Neural cell (in vitro differentiated cells): ENCODE results near the gene CACNA2D2. TPM values are rescaled to one million over a fixed set of nuclear protein-coding genes. Genes with fewer than 3 reads are reported as not detected.
A peak's percentile ranks its signal among the peaks of the same experiment; 100 is the strongest.

Source experiments
- H2AFZ ChIP-seq: fragments of 200-600, 300-800 bp; sonication (generic), shearing (Covaris generic); 2 replicates; pipeline ENCODE4 v1.6.0; 2014; ENCODE audit warnings: low read depth, mild to moderate bottlenecking, antibody characterized with exemption, low read length, moderate library complexity
- H3F3A ChIP-seq: fragments of 200-600 bp; shearing (Covaris generic); 2 replicates; pipeline ENCODE4 v1.6.1; 2016; ENCODE audit warnings: mild to moderate bottlenecking, moderate library complexity, mixed read lengths, antibody characterized with exemption, low read length; ENCODE audit not compliant: insufficient read depth, poor library complexity, severe bottlenecking
- H3K27ac ChIP-seq: fragments of 200-600, 300-800 bp; sonication (generic), shearing (Covaris generic); 2 replicates; pipeline ENCODE4 v1.5.1; 2014; ENCODE audit warnings: mild to moderate bottlenecking, low read length, moderate library complexity
- H3K27me3 ChIP-seq: fragments of 300-800, 200-600 bp; sonication (generic), shearing (Covaris generic); 2 replicates; pipeline ENCODE4 v1.6.0; 2014; ENCODE audit warnings: mild to moderate bottlenecking, low read depth, low read length, moderate library complexity; ENCODE audit not compliant: insufficient read depth
- H3K36me3 ChIP-seq: fragments of 300-800, 200-600 bp; sonication (generic), shearing (Covaris generic); 2 replicates; pipeline ENCODE4 v1.5.1; 2014; ENCODE audit warnings: mild to moderate bottlenecking, antibody characterized with exemption, low read length, moderate library complexity; ENCODE audit not compliant: insufficient read depth
- H3K4me2 ChIP-seq: fragments of 300-800, 200-600 bp; sonication (generic), shearing (Covaris generic); 2 replicates; pipeline ENCODE4 v1.6.0; 2014; ENCODE audit warnings: mild to moderate bottlenecking, low read length
- H3K4me3 ChIP-seq: fragments of 300-800, 200-600 bp; sonication (generic), shearing (Covaris generic); 2 replicates; pipeline ENCODE4 v1.5.1; 2014; ENCODE audit warnings: mild to moderate bottlenecking, low read length, moderate library complexity
- H3K79me2 ChIP-seq: fragments of 200-600 bp; shearing (Covaris generic); replicated peaks from 2 replicates; pipeline ENCODE4 v1.6.0; 2014; ENCODE audit warnings: mild to moderate bottlenecking, low read length, moderate library complexity; ENCODE audit not compliant: insufficient read depth
- H3K9ac ChIP-seq: fragments of 300-800, 200-600 bp; sonication (generic), shearing (Covaris generic); 2 replicates; pipeline ENCODE4 v1.6.1; 2016; ENCODE audit warnings: mild to moderate bottlenecking, low read length, mixed read lengths
- H3K9me2 ChIP-seq: fragments of 200-600 bp; shearing (Covaris generic); 2 replicates; pipeline ENCODE4 v1.6.1; 2016; ENCODE audit warnings: mild to moderate bottlenecking, low read length, mixed read lengths; ENCODE audit not compliant: insufficient read depth
- H3K9me3 ChIP-seq: fragments of 200-600, 300-800 bp; sonication (generic), shearing (Covaris generic); 2 replicates; pipeline ENCODE4 v1.6.1; 2016; ENCODE audit warnings: mild to moderate bottlenecking, mixed run types, low read length, moderate library complexity, mixed read lengths
- H4K20me1 ChIP-seq: fragments of 200-600 bp; shearing (Covaris generic); 2 replicates; pipeline ENCODE4 v1.6.1; 2016; ENCODE audit warnings: mild to moderate bottlenecking, mixed run types; ENCODE audit not compliant: insufficient read depth
- EP300 ChIP-seq: fragments of 450-650 bp; conservative IDR thresholded peaks from 2 replicates; pipeline ENCODE4 v1.6.1; 2014; ENCODE audit warnings: antibody characterized with exemption, mild to moderate bottlenecking, moderate library complexity; ENCODE audit not compliant: poor library complexity, severe bottlenecking
- EZH2 ChIP-seq: fragments of 200-600, 300-800 bp; shearing (Covaris generic), sonication (generic); IDR thresholded peaks from 2 replicates; pipeline ENCODE4 v1.6.1; 2014; ENCODE audit warnings: antibody characterized with exemption, low read length, borderline replicate concordance, mild to moderate bottlenecking; ENCODE audit not compliant: insufficient read depth, poor library complexity, severe bottlenecking
- MXI1 ChIP-seq: fragments of 450-650 bp; conservative IDR thresholded peaks from 2 replicates; pipeline ENCODE4 v1.6.1; 2014; ENCODE audit warnings: antibody characterized with exemption, mild to moderate bottlenecking; ENCODE audit not compliant: poor library complexity, severe bottlenecking
- POLR2AphosphoS5 ChIP-seq: IDR thresholded peaks from 2 replicates; pipeline ENCODE4 v1.6.1; 2012
- RAD21 ChIP-seq: fragments of 450-650 bp; conservative IDR thresholded peaks from 2 replicates; pipeline ENCODE4 v1.6.1; 2014; ENCODE audit warnings: antibody characterized with exemption, mild to moderate bottlenecking, moderate library complexity
- SMC3 ChIP-seq: fragments of 450-650 bp; conservative IDR thresholded peaks from 2 replicates; pipeline ENCODE4 v1.6.1; 2014; ENCODE audit warnings: antibody characterized with exemption, mild to moderate bottlenecking, moderate library complexity; ENCODE audit not compliant: poor library complexity
- TAF1 ChIP-seq: IDR thresholded peaks from 2 replicates; pipeline ENCODE4 v1.6.1; 2012; ENCODE audit warnings: low read depth
- polyA plus RNA-seq: library from polyadenylated mRNA; depleted of rRNA; stranded (reverse); fragments of >200 nt; gene quantifications from 2 replicates; pipeline ENCODE4 v1.2.3, GENCODE V29; 2014
- TF ChIP-seq, protein P1 (sequence below): fragments of 450-650 bp; IDR thresholded peaks from 2 replicates; pipeline ENCODE4 v1.5.1; 2014; ENCODE audit warnings: antibody characterized with exemption, mild to moderate bottlenecking, moderate library complexity; ENCODE audit not compliant: poor library complexity, severe bottlenecking
- TF ChIP-seq, protein P2 (sequence below): IDR thresholded peaks from 2 replicates; pipeline ENCODE4 v1.6.1; 2012; ENCODE audit warnings: borderline replicate concordance

CACNA2D2 gene
- polyA plus RNA-seq, 1 donor from 2014 or later = 7.8 TPM

DNA sequence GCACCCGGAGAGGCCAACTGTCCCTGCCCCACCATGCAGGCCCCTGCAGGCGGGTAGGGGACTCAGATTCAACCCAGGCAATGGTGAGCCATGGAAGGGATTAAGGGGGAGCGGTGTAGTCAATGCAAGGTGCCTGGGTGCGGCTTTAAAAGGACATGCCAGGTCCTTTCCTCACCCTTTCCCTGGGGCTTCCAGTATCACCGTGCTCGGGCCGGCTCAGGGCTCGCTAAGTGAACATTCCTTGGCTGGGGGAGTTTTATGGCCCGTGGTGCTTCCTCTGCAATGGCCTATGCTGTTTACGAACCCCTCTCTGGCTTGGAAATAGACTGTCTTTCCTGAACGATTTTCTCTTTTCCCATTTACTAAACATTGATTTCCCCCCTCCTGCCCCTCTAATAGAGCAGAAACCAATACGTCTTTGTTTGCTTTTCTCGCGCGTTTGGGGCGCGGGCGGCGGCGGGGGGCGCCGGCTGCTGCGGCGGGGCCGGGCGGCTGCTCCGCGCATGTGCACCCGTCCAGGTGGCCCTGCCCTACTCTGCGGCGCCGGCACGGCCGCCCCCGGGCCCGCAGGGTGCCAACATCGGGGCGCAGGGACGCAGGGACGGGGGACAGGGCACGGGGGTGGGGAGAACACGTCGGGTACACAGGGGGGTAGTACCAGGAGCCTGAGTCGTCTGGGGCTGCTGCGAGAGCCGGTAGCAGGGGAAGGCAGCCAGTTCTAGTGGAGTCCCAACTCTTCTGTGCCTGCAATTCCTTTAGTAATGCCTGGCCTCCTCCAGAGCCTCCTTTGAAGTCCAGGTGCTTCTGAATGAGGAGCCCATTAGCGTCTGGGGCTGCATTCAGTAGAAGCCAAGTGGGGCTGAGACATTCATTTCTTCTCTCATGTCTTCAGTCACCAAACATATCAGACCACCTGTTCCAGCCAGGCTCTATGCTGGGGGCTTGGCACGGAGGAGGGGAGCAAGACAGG, 26.9 kb upstream of the CACNA2D2 start:
- Histone ChIP-seq H3K36me3 (no peaks in the 10 kb centered on the region), H3K4me2 (no peak overlapping the region), H3K9me2 (no peaks in the 10 kb centered on the region), H3K27ac (no peak overlapping the region), H2AFZ (no peak overlapping the region), H3K79me2 (no peaks in the 10 kb centered on the region), H3K9ac (no peak overlapping the region), H3K9me3 (no peaks in the 10 kb centered on the region), H3K27me3 (no peaks in the 10 kb centered on the region), H3K4me3 (no peak overlapping the region), H4K20me1 (no peaks in the 10 kb centered on the region), H3F3A (no peaks in the 10 kb centered on the region)
- TF ChIP-seq TAF1 (no peak), EP300 (no peak), POLR2AphosphoS5 (no peak), EZH2 (no peak), MXI1 (no peak), RAD21 (no peak), SMC3 (no peak)
- TF ChIP-seq, protein P1, sequence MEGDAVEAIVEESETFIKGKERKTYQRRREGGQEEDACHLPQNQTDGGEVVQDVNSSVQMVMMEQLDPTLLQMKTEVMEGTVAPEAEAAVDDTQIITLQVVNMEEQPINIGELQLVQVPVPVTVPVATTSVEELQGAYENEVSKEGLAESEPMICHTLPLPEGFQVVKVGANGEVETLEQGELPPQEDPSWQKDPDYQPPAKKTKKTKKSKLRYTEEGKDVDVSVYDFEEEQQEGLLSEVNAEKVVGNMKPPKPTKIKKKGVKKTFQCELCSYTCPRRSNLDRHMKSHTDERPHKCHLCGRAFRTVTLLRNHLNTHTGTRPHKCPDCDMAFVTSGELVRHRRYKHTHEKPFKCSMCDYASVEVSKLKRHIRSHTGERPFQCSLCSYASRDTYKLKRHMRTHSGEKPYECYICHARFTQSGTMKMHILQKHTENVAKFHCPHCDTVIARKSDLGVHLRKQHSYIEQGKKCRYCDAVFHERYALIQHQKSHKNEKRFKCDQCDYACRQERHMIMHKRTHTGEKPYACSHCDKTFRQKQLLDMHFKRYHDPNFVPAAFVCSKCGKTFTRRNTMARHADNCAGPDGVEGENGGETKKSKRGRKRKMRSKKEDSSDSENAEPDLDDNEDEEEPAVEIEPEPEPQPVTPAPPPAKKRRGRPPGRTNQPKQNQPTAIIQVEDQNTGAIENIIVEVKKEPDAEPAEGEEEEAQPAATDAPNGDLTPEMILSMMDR = no peak
- TF ChIP-seq, protein P2, sequence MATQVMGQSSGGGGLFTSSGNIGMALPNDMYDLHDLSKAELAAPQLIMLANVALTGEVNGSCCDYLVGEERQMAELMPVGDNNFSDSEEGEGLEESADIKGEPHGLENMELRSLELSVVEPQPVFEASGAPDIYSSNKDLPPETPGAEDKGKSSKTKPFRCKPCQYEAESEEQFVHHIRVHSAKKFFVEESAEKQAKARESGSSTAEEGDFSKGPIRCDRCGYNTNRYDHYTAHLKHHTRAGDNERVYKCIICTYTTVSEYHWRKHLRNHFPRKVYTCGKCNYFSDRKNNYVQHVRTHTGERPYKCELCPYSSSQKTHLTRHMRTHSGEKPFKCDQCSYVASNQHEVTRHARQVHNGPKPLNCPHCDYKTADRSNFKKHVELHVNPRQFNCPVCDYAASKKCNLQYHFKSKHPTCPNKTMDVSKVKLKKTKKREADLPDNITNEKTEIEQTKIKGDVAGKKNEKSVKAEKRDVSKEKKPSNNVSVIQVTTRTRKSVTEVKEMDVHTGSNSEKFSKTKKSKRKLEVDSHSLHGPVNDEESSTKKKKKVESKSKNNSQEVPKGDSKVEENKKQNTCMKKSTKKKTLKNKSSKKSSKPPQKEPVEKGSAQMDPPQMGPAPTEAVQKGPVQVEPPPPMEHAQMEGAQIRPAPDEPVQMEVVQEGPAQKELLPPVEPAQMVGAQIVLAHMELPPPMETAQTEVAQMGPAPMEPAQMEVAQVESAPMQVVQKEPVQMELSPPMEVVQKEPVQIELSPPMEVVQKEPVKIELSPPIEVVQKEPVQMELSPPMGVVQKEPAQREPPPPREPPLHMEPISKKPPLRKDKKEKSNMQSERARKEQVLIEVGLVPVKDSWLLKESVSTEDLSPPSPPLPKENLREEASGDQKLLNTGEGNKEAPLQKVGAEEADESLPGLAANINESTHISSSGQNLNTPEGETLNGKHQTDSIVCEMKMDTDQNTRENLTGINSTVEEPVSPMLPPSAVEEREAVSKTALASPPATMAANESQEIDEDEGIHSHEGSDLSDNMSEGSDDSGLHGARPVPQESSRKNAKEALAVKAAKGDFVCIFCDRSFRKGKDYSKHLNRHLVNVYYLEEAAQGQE = no peak

DNA sequence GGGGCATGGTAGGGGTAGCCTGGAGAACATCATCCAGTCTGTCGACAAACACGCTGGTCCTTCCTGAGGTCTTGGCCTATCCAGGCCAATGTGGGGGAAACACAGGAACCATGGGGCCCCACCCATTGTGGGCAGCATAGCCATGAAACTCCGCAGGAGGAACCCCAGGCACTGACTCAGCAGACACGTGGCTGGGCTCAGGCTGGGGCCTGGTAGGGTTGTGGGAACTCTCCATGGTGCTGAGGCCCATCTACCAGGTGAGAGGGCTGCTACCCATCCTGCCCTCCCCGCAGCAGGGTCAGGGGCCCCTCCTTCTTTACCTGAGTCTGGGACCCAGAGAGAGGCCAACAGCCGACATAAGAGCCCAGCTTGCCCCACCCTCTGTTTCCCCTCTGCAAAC, 22.6 kb upstream of the CACNA2D2 start:
- Histone ChIP-seq H3K4me2 (no peak overlapping the region), H3K9me3 (no peaks in the 10 kb centered on the region), H3K9ac (peak overlapping the region; percentile 48)

More for the DNA sequence above, 22.6 kb upstream of the CACNA2D2 start:
- Histone ChIP-seq H3K4me3 (peak overlapping the region; percentile 43), H3K27me3 (no peaks in the 10 kb centered on the region), H3K79me2 (no peaks in the 10 kb centered on the region), H3K36me3 (no peaks in the 10 kb centered on the region), H3K27ac (peak overlapping the region; percentile 76), H4K20me1 (no peaks in the 10 kb centered on the region), H3K9me2 (no peaks in the 10 kb centered on the region), H2AFZ (no peak overlapping the region), H3F3A (no peaks in the 10 kb centered on the region)
- TF ChIP-seq SMC3 = no peak
- no peak for TF ChIP-seq POLR2AphosphoS5
- TF ChIP-seq, protein P1 = no peak
- TF ChIP-seq MXI1 = no peak
- TF ChIP-seq TAF1 = no peak
- TF ChIP-seq, protein P2 = peak; percentile 33
- no peak for TF ChIP-seq RAD21
- TF ChIP-seq EZH2 = no peak
